GM12892 (cell line): ENCODE measurements around the gene BIRC2.

Experiments
- DNase-seq: peaks from one replicate; pipeline ENCODE4 v3.0.0; 2011; ENCODE audit not compliant: insufficient read length
- FAIRE-seq: peaks from 2 replicates; lab custom pipeline; 2011; peaks lifted over from hg19 to GRCh38; lab: Jason Lieb, UNC
- POLR2A ChIP-seq: IDR thresholded peaks from 2 replicates; pipeline ENCODE4 v1.6.1; 2011; ENCODE audit warnings: low read depth, low read length, control low read depth
- POLR2AphosphoS5 ChIP-seq: IDR thresholded peaks from 2 replicates; pipeline ENCODE4 v1.6.1; 2011; ENCODE audit warnings: low read depth, low read length, control low read depth
- TAF1 ChIP-seq: IDR thresholded peaks from 2 replicates; pipeline ENCODE4 v1.6.1; 2011; ENCODE audit warnings: low read depth, mild to moderate bottlenecking, control low read depth, low read length, borderline replicate concordance

Gene BIRC2

GRCh38 chr11:102313238-102313940, 33.6 kb upstream of the BIRC2 start:
- DNase-seq: no peak
- TF ChIP-seq POLR2AphosphoS5: no peak
- no peak for TF ChIP-seq TAF1
- no peak for TF ChIP-seq POLR2A
- FAIRE-seq: peak; percentile 71

GRCh38 chr11:102314784-102315183, 32.2 kb upstream of the BIRC2 start:
- DNase-seq (no peak), FAIRE-seq (no peak)
- TF ChIP-seq POLR2A (no peak), TAF1 (no peak), POLR2AphosphoS5 (no peak)

GRCh38 chr11:102316346-102316904, 30.6 kb upstream of the BIRC2 start:
- TF ChIP-seq POLR2AphosphoS5 (peak; percentile 29; the same call in 1 of the 2 replicates), TAF1 (no peak), POLR2A (peak; percentile 44; the same call in 1 of the 2 replicates)
- FAIRE-seq (peak; percentile 91), DNase-seq (no peak)

- DNase-seq (peak; percentile 52), FAIRE-seq (peak; percentile 100)
- peak; percentile 75 for TF ChIP-seq TAF1
- peak; percentile 99 for TF ChIP-seq POLR2AphosphoS5
- peak; percentile 99 for TF ChIP-seq POLR2A
Observed at GRCh38 chr11:102317099-102317767, 29.8 kb upstream of the BIRC2 start, which contains the start of gene BIRC3. TSS of gene BIRC3 (plus strand) at chr11:102317484. CDS start at chr11:102324510, 7,026 bp downstream.

- FAIRE-seq (no peak), DNase-seq (no peak)
- TF ChIP-seq POLR2A: peak; percentile 18; the same call in 1 of the 2 replicates
- no peak for TF ChIP-seq TAF1
- no peak; the same call in 1 of the 2 replicates for TF ChIP-seq POLR2AphosphoS5
Observed at GRCh38 chr11:102317768-102318103, 29.3 kb upstream of the BIRC2 start.

DNA sequence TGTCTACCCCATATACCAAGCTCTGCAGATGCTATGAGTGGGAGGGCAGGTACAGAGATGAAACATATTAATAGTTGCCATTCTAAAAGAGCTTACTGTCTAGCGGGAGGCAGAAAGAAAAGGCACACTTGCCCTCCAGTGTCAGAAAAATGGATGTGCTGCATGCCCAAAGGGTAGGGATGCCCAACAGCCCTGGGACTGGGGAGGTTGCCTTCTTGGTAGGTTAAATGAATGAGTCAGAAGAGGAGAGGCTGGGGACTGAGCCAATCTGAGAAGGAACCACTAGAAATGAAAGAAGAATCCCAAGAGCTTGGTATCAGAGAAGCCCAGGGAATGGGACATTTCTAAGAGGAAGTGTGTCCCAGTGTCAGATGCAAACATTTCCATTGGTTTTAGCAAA, 28.5 kb upstream of the BIRC2 start:
- FAIRE-seq: no peak
- TF ChIP-seq TAF1 (no peak), POLR2AphosphoS5 (peak; percentile 57; the same call in 1 of the 2 replicates), POLR2A (peak; percentile 60; the same call in 1 of the 2 replicates)
- no peak for DNase-seq

GRCh38 chr11:102319544-102319943, 27.5 kb upstream of the BIRC2 start:
- peak; percentile 75 for TF ChIP-seq POLR2AphosphoS5
- TF ChIP-seq TAF1: no peak
- TF ChIP-seq POLR2A: peak; percentile 47
- no peak for DNase-seq
- peak; percentile 85 for FAIRE-seq

DNA sequence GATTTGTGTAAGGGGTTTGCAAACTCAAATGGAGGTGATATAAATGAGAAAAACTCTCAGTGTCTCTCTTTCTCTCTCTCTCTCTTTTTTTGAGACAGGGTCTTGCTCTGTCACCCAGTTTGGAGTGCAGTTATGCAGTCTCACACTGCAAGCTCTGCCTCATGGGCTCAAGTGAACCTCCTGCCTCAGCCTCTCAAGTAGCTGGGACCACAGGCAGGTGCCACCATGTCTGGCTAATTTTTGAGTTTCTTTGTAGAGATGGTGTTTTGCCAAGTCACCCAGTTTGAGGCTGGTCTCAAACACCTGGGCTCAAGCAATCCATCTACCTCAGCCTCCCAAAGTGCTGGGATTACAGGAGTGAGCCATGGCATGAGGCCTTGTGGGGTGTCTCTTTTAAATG, 26.8 kb upstream of the BIRC2 start:
- no peak for TF ChIP-seq TAF1
- no peak for TF ChIP-seq POLR2A
- no peak for TF ChIP-seq POLR2AphosphoS5
- no peak for DNase-seq
- no peak for FAIRE-seq

- peak; percentile 63 for FAIRE-seq
- no peak for TF ChIP-seq TAF1
- TF ChIP-seq POLR2A: no peak
- no peak for TF ChIP-seq POLR2AphosphoS5
- DNase-seq: no peak
Observed at GRCh38 chr11:102320679-102321078, 26.3 kb upstream of the BIRC2 start.

DNA sequence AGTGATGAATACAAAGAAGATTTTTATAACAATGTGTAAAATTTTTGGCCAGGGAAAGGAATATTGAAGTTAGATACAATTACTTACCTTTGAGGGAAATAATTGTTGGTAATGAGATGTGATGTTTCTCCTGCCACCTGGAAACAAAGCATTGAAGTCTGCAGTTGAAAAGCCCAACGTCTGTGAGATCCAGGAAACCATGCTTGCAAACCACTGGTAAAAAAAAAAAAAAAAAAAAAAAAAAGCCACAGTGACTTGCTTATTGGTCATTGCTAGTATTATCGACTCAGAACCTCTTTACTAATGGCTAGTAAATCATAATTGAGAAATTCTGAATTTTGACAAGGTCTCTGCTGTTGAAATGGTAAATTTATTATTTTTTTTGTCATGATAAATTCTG, 24.5 kb upstream of the BIRC2 start:
- TF ChIP-seq POLR2AphosphoS5: no peak
- no peak for TF ChIP-seq TAF1
- no peak for TF ChIP-seq POLR2A
- DNase-seq (no peak), FAIRE-seq (no peak)

- no peak for TF ChIP-seq POLR2AphosphoS5
- TF ChIP-seq POLR2A: no peak
- no peak for TF ChIP-seq TAF1
- DNase-seq (no peak), FAIRE-seq (no peak)
Observed at GRCh38 chr11:102323542-102324251, 23.3 kb upstream of the BIRC2 start.
